SU-DHL-6 (cell line): ENCODE measurements around the gene CLIC5.

Experiments used
- EZH2phosphoT487 ChIP-seq: fragments of 200-600 bp; sonication (generic), shearing (Covaris generic); conservative IDR thresholded peaks from 2 replicates; pipeline ENCODE4 v1.6.1; 2018; ENCODE audit warnings: mild to moderate bottlenecking, antibody characterized with exemption, low read length, moderate library complexity, mixed read lengths
- TF ChIP-seq, protein P1 (sequence below): fragments of 200-600 bp; sonication (generic); IDR thresholded peaks from one replicate; pipeline ENCODE4 v1.5.1; 2017; ENCODE audit warnings: antibody characterized with exemption, mild to moderate bottlenecking, low read length, moderate library complexity; ENCODE audit not compliant: insufficient read depth, poor library complexity, severe bottlenecking

DNA sequence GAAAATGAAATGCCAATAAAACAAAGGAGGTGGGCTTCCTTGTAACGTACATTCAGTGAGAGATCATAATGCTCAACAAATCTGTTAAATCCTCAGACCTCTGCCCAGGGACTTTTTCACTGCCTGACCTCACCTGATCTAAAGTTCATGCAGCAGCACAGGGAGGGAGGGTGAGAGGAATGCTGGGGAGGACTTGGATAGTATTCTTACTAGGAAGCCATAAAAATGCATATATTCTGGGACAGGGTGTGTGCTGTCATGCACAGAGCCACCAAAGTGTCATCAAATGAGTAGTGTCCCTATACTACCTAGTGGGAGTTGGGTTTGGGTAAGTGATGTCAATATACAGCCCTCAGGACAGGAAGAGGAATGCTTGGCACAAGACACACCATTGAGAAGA lies 32.6 kb downstream of the CLIC5 start:
- TF ChIP-seq, protein P1, sequence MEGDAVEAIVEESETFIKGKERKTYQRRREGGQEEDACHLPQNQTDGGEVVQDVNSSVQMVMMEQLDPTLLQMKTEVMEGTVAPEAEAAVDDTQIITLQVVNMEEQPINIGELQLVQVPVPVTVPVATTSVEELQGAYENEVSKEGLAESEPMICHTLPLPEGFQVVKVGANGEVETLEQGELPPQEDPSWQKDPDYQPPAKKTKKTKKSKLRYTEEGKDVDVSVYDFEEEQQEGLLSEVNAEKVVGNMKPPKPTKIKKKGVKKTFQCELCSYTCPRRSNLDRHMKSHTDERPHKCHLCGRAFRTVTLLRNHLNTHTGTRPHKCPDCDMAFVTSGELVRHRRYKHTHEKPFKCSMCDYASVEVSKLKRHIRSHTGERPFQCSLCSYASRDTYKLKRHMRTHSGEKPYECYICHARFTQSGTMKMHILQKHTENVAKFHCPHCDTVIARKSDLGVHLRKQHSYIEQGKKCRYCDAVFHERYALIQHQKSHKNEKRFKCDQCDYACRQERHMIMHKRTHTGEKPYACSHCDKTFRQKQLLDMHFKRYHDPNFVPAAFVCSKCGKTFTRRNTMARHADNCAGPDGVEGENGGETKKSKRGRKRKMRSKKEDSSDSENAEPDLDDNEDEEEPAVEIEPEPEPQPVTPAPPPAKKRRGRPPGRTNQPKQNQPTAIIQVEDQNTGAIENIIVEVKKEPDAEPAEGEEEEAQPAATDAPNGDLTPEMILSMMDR = no peak
- TF ChIP-seq EZH2phosphoT487 = no peak
